EH (cell line): ENCODE results near the gene ADAMTS4.

Experiments
- DNase-seq: peaks from one replicate; pipeline ENCODE4 v3.0.0-alpha.2; 2015; ENCODE audit warnings: low read depth

The ADAMTS4 gene

DNA sequence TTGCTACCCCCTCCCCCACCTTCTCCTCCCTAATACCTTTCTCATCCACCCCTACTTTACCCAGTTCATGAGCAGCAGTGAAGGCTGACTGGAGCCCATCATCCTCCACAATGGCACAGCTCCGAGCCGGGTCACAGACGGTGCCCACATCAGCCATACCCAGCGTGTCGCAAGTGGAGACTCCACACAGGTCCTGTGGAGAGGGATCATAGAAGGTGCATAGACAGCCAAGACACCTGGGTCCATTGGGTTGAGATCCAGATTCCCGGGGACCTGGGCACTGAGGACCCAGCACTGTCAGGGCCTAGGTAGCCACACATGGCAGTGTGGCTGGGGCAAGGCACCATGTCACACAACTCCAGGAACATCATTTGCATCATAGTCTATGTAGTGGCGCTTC lies 2.7 kb downstream of the ADAMTS4 start:
- DNase-seq: no peak

DNA sequence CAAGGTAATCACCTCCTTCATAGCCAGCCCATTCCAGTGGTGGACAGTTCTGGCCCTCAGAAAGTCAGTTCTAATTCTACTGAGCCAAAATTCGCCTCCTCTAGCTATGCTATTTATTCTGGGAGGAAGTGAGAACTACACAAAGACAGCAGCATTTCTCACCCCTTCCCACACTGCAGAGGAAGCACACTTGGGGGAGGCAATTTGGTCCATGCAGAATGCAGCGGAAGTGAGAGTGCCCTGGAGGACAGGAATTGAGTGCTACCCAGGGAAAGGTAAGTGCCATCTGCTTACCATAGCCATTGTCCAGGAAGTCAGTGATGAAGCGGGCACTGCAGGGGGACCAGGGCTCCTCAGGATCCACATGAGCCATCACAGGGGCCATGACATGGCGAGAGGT lies 3.7 kb downstream of the ADAMTS4 start:
- DNase-seq: no peak

DNA sequence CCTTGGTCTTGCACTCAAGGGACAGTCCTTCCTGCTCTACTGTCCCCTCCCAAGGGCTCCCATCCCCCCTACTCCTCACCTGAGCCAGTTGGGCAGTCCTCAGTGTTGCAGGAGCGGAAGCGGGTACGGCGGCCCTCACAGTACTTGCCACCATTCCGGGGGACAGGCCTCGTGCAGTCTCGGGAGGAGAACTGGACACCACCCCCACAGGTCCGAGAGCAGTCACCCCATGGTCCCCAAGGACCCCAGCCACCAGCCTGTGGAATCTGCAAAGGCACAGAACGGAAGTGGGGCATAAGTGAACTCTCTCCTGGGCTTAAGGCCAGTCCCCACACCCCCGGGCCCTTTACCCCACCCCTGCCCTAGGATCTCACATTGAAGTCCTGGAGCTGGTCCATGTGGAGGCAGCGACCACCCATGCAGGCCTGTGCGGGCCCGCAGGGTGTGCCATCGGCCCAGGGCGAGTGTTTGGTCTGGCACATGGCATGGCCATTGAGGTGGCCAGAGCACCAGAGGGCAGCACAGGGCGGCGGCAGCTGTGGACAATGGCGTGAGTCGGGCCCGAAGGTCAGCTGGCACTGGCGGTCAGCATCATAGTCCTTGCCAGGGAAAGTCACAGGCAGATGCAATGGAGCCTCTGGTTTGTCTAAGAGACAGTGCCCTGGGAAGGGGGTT lies 5.2 kb downstream of the ADAMTS4 start:
- DNase-seq: no peak

DNA sequence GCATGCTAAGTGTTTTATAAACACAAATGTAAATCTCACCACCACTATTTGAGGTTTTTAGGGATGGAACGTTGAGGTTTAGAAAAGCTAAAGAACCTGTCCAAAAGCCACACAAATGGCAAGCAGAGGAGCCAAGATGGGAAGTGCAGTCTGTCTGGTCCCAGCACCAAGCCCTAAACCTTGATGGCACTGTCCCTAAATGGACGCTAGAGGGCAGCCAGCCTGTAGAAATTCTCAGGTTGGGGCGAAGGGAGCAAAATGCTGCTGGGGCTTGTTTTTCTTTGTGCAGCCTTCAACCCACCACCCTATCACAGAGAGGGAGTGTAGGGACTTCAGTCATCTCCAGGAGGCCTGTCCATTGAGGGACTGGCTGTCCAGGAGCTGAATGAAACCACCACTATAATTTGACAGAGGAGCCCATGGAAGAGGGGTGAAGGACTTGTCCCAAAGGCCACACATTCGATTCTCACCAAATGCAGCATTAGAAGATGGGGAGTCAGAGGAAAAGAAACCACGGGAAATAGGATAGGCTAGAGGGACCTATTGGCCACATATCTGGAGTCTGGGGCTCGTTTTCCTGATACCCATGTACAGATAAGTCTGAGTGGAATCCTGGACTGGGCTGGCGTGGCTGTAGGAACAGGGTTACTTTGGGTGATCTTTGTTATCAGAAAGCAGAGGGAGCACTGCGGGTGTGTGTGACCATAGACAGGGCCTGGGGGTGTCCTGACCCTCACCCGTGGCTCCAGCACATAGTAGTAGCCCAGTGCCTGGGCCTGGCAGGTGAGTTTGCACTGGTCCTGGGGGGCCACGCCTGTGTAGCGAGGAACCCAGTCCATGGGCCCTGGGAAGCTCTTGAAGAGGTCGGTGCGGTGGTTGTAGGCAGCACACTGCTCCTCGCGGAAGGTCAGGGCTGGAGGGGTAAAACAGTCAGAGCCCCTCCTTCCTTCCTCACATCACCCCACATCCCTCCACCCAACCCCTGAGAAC lies 6.1 kb downstream of the ADAMTS4 start:
- peak; percentile 75 for DNase-seq

DNA sequence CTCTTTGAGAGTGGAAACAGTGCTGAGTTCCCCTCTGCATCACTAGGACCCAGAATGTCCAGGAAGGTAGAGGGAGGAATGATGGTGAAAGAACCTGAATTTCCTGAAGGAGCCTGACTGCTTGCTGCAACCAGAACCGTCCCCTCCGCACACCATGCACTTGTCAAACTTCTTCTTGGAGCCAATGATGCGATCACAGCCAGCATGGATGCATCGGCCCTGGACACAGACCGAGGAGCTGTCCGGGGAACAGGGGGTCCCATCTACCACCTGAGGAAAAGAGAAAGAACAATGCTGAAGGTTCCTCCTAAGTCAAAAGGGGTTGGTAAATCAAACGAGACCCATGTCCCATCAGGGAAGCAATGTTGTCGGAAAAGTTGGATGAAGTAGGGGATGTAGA lies 6.9 kb downstream of the ADAMTS4 start:
- no peak for DNase-seq

DNA sequence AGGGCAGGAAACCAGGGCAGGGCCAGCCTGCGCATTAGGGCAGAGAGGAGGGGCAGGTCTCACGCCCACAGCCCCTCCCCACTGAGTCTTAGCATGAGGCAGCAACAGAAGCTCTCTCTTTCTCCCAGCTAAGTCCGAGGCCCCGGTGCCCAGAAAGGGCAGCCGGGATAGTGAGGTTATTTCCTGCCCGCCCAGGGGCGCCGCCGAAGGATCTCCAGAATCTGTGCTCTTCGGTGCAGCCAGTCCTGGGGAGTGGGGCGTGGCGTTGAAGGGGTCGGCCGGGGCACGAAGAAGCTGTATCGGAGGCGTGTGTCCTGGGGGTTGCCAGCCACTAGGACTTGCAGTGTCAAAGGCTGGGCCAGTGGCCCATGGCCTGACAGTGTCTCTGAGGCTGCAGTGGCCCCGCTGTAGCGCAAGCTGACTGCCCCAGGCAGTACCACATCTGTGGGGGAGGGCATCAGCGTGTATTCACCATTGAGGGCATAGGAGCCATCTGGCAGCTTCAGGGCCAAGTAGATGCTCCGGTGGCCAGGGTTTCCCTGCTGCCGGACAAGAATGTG lies 7.8 kb downstream of the ADAMTS4 start:
- no peak for DNase-seq

DNA sequence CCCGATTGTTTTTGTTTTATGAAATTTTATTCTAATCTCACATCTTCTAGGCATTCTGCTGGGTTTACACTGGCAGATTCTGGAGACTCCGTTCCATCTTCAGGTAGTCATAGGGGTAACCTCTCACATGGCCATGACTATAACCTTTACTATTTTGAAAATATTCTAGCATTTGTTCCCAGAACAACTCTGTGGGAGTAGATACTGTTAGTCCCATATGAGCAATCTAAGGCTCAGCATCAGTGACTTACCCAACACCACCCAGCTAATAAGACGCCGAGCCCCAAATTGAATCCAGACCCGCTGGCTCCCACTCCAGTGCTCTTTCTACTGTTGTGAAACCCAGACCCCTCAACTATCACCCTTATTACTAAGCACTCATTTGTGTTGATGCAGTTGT lies 9.8 kb downstream of the ADAMTS4 start:
- DNase-seq: no peak

DNA sequence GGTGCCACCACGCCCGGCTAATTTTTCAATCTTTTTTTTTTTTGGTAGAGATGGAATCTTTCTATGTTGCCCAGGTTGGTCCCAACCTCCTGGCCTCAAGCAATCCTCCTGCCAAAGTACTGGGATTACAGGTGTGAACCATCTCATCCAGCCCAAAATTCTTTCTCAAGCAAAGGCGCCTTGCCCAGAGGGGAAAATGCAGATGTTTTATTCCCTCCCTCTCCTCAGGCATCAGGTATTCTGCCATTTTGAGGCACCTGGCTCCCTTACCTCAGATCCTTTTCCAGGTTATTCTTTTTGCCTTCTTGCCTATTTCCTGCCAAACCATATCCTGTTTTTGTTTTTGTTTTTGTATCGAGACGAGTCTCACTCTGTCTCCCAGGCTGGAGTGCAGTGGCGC lies 10.5 kb downstream of the ADAMTS4 start:
- no peak for DNase-seq

DNA sequence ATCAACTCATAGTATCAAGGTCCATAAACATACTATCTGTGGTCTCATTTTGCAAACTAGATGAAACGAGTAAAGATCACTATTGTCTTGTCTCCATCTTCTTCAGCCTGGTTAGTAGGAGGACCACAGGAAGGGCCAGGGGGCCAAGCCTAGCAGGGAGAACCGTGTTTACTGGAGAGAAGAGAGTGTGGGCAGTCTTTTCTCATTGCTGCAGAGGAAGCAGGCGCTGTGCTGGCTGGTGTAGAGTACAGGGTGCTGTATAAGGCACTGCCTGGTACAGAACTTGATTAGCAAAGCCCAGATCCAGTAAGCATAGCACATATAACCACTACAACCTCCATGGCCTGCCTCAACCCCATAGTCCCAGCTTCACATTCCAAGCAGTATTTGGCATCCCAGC lies 11.5 kb downstream of the ADAMTS4 start:
- DNase-seq: no peak

DNA sequence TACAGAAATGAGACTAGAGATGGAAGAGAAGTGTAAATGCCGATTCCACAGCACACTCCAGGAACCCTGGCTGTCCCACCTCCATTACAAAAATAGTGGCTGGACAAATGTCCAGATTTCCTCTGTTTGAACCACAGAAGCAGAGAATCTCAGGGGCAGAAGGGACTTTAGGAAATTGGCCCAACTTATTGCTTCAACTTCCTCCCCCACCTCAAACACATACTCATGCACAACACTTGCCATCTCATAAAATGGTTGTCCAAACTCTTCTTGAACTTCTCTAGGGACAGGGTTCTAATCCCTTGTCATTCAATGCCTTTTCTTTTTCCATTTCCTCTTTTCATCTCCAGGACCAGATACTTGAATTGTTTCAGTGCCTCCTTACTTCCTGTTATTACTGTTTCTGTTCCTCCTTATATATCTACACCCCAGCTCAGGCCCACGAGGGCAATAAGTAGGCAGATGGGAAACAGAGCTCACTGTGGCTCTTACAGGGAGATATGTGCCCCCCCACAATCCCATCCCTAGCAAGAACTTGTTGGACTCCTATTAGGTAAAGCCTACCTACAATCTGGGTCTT lies 13.0 kb downstream of the ADAMTS4 start:
- DNase-seq: no peak

DNA sequence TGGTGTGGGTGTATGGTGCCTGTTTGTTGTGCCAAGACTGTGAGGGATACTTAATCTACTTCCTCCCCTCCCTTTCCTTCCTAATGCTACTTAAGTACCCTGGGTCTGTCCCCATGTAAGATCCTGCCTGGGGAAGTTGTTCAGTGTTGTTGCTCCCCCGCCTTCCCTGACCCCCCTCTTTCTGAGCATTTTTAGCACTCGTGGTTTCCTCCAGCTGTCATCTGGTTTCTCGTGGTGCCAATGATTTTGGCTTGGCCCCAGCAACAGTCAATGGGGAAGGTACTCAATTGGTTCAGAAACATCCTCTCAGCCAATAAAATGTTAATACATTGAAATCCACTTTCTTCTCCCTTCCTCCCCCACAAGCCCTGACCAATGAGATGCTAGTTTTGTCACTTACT lies 13.6 kb downstream of the ADAMTS4 start:
- DNase-seq: peak; percentile 67

DNA sequence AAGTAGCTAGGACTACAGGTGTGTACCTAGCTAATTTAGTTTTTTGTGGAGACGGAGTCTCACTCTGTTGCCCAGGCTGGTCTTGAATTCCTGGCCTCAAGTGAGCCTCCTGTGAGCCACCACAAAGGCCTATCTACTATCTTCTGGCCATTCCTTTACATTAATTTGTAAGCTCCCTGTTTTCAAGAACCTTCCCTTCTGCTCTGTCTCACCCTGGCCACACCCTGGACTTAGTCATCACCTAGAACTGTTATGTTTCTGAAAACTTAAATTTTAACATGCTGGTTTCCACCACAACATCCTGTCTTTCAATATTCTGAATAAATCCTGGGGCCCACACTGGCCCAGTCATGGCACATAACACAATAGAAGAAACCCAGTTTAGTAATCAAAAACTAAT lies 16.6 kb downstream of the ADAMTS4 start:
- DNase-seq: peak; percentile 66

DNA sequence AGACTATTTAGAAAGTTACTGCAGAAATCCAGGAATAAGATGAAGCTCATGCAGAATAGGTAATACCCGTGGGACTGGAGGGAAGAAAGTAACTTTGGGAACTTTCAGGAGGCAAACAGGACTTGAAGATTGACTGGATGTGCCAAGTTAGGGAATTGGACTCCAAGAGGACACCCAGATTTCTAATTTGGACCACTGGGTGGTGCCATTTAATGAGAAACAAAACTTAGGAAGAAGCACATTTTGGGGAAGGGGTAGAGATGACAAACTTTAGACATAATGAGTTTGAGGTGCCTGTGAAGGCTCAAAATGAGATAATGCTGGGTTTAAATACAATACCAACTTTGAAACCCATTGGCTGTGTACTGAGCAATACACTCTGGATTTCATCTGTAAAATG lies 18.2 kb downstream of the ADAMTS4 start:
- DNase-seq: peak; percentile 29

DNA sequence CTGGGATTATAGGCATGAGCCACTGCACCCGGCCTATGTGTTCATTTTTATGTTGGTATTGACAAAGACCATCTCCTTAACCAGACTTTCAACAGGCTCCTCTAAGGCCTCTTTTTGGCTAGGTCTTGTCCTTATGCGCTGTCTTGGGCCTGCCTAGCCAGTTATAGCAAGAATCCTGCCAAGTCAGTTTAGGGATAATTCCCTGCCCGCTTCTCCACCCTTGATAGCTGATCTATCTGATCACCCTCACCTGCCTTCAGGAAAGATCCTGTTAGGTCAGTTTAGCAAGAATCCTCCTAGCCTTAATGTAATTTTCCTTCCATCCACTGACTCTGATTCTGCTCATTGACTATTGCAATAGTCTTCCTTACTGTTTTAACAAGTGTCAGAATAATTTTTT lies 19.2 kb downstream of the ADAMTS4 start:
- no peak for DNase-seq

DNA sequence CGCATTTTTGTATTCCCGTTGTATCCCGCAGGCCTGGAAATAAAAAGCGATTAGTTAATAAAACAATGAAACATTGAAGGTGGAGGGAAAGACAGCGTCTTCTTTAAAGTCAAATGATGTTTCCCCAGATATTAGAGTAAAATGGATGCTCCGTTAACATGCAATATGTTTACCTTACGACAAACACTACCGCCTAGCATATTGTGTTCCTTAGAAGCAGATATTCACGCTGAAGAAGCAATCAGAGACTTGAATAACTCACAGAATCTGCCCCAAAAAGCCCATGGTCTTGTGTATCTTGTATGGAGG lies 21.0 kb downstream of the ADAMTS4 start:
- no peak for DNase-seq

DNA sequence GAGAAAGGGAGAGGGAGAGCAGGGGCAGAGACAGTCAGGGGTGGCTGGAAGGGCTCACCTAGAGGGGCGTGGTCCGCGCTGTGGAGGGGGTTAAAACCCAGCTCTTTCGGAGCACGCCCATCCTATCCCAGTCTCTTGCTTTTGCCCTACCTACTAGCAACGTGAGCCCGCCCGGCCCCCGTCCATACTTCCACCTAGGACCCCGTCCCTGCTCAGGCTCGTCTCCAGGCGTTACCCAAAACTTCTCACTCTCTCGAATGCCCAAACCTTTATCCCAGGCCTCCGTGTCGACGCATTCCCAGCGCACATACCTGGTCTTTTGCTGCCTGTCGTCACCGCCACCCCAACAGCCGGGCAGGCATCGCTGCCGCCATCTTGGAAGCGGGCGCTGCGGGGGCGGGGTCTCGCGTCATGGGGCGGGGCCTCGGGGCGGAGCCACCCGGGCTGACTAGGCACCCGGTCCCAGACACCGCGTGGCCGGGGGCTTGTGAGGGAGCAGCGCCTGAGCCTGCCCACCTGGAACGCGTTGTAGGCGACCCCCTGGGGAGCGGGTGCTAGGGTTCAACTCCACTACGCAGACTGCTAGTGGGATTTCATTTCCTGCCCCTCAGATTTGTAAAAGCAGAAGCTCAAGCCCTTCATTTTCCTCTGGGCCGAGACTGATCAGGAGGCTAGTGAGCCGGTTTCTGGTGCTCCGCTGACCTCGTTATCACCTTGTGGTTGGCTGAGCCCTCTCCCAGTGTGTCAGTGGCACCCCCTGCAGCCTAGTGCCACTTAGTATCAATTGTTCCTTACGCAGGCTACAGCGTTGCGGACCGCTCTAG lies 21.5 kb downstream of the ADAMTS4 start, which contains the start of gene B4GALT3:
TSS of gene B4GALT3 (minus strand) at position 396 of the 824 bp plus-strand sequence. CDS start 1,447 bp downstream, outside the sequence.
- DNase-seq: peak; percentile 75

DNA sequence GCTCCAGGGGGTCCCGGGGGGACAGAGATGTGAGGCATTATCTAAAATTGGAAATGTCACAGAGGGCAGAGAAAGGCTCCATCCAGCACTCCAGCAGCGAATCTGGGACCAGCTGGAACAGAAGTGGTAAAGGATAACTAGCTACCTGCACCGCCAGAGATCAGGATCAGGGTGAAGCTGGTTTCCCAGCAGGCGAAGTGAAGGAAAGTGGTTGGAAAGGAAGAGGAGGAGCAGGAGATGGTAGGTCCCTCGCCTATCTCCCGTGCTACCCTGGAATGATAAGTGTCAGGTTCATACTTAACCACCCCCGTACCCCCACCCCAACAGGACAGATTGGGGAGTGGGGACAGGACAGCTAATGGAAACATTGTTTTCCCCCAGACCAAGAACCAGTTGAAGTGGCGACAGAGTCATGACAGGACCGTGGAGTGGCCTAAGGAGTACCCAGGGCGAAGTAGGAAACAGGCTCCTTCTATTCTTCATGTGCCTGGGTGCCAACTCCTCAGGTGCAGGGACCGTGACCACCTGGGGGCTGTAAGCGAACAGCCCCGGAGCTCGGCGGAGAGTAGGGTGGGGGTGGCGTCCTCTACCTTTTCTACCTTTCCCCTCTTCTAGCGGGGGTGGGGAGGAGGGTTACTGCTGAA lies 22.3 kb downstream of the ADAMTS4 start:
- DNase-seq: no peak

DNA sequence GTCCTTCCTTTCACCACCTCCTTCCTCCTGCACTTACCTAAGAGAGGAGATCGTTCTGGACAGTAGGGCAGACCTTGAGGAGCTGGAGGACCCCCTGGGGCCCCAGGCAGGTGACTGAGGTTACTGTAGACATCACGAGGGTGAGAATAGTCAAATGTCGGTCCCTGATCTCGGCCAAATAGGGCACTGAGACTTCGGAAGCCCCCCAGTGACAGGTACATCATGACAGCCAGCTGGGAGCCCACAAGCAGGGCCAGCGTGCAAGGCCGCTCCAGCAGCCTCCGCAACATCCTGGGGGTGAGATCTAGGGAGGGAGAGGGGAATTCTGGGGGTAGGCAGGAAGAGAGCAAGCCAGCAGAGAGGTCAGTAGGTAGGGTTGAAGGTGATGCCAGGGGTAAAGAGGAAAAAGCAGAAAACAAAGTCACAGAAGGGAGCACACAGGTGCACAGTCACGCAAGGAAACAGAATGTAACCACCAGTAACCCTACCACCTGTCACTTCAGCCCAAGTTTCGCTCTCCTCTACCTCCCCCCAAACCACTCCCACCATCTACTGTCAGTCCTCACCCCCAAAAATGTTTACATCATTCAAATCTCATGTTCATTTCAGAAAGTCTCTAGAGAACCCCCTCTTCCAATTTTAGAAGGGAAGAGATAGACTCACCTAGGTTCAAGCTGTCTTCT lies 22.9 kb downstream of the ADAMTS4 start:
- no peak for DNase-seq

DNA sequence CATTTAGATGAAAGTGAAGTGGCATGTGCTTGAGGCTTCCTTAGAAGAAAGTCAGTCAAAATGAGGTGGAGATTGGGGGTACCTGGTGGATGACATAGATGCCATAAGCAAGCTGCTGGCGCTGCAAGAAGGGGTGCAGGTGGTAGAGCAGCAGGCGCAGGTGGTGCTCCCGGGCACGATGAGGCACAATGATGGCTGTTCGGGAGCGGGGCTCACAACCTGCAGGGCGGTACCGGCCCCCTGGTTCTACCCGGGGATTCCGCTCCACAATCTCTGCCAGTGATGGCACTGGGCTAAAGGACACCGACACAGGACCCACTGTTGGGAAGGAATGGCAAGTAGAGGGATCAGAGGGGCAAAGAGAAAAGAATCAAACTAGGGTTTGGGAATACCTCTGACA lies 23.9 kb downstream of the ADAMTS4 start:
- no peak for DNase-seq

DNA sequence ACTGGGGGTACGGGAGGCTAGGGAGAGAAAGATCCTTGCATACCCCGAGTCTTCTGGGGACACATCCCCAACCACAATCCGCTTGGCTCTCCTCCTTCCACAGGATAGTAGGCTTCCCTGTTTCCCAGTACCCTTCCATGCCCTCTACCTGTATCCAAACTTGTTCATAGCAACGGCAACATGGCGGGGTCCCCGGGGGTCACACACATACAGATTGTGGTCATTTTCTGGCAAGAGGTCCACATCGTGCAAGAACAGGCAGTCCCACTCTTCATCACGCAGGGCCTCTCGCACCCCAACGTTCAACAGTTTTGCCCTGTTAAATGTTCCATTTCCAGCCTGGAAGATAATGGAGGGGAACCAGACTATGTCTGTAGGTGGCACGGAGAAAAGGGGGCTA lies 25.1 kb downstream of the ADAMTS4 start:
- DNase-seq: no peak
